GM18502 (cell line): ENCODE data around the gene FHL1.
A peak's percentile ranks its signal among the peaks of the same experiment; 100 is the strongest.

Source experiments
- ATAC-seq: cut with Tn5 transposase; IDR thresholded peaks from one replicate; pipeline ENCODE4 v1.9.1; 2021; ENCODE audit warnings: mild to moderate bottlenecking; ENCODE audit not compliant: unreplicated experiment, poor library complexity

The FHL1 gene

DNA sequence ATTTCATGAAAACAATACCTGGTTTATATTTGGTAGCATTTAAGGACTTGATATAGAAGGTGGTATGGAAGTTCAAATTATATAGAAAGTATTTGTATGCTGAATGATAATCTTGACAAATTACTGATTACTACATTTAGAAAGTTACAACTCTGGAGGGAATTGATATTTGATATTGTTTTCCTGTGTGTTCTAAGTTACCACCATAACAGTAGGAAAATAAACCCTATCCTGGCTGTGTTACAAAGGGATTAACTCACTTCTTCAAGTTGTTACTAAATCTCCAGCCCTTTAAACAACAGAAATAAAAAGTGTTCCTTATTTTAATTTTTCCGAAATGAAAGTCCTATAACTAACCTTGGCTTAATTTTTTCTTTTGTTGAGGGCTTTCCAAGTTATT, 36.6 kb downstream of the FHL1 start:
- no peak for ATAC-seq

DNA sequence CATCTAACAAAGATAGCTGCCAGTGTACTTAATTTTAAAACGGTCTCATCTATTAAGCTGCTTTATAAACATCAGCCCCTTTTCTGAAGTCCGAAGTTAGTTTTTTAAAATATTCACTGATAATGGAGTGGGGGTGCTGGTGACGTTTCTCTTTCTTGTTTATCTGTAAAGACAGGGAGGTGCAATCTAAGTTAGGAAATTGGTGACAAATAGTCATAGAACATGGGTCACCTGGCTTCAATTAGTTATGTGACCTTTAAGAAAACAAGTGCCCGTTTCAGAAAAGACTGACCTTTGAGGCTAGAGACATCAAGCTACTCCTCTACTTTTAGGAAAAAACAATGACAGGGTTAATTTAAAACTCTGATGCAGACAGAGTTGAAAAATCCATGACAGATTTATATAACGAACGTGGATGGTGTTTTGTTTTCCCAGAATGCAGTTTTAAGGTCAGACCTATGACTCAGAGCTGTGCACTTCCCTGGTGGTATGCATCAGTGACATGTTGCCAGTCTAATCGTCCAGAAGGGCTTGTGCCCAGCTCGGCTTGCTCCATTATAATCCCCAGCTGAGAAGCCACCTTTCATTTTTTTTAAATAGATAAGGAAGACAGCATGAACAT, 38.2 kb downstream of the FHL1 start:
- ATAC-seq = no peak

DNA sequence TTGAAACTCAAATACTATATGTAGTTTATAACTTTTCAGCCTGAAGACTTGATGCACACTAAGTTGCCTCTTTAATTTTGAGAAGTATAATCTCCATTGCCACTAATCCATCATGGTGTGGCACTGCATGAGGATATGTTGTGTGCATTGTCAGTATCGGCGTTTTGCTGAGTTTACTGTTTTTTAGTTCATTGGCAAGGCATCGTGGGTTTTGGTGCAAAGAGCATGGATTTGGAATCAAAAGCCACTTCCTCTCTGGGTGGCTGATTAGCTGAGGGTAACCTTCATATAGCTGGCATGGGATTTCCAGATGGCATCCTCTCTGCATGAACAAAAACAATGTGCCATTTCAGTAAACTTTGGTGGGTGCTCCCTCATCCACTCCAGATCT, 38.7 kb downstream of the FHL1 start:
- no peak for ATAC-seq

DNA sequence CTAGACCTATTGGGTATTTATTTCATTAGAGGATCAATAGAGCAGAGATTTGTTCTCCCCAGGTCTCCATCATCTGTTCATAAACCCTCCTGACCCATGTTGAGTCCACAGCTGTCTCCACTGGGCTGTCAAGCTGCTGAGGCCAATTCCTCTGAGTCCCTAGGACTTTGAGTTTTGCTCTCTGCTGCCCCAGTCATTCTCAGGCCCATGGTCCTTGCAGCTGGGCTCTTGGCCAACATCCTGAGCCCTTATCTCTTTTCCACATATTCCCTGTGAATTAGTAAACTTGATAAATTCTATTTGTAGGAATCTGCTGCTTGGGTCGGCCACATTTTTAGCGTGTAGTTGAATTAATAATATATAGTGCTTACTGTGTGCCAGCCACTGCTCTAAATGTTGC, 41.9 kb downstream of the FHL1 start:
- no peak for ATAC-seq

DNA sequence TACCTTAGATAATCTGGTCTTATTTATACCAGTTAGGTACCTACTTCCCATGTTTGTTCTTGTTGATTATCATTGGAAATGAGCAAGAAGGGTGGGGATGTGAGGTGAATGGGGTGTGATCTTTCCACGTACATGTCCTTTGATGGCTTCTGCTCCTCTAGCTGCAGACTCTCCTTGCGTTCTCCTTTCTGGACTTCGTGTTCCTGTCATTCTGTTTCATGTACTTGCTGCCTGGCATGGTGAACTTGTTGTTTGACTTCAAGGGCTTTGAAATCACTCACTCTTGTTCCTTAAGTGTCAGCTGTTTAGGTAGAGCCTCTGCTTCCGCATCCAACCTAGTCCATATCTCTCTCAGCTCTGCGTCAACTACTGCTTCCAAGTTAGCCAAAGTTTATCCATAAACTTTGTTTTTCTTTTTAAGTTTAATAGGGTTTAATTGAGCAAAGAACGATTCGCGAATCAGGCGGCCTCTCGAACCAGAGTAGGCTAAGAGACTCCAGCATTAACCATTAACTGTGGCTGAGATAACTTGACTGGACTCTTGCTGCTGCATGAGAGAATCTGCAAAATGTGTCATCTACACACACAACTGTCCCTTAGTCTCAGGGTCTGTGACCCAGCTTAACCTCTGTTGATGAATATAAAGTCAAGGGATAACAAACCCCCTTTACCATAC, 42.8 kb downstream of the FHL1 start:
- ATAC-seq = no peak

DNA sequence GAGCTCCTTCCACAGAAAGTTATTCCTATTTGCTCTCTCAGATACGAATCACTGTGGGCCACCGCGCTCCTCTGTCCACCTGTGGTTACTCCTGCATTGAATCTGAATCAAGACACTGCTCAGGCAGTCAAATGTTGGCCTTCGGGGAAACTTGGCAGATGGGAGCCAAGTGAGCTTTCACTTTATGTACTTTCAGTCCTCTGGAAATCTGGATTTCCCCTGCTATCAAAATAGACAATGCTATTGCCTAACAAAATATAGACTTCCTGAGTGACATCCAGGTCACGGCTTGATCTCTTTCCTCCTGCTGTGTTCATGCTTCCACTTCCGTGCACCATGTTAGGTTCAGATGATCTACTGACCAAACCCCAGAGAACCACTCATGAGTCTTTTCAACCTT, 43.8 kb downstream of the FHL1 start:
- ATAC-seq = no peak

DNA sequence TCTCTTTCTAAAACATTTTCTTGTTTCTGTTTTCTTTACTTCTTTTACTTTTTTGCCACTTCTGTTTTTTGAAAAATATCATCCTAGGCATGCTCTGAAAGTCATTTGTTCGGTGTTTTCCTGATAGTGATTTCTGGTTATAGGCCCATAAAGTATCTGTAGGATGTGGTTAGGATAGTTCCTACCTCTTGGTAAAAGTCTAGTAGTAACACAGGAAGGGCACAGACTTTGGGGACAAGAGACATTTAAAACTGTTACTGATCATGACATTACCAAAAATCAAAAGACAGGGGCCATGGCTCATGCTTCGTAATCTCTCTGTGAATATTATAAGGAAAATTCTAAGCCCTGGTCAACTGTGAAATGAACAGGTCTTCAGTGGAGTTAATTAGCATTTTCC, 44.8 kb downstream of the FHL1 start:
- ATAC-seq = no peak

DNA sequence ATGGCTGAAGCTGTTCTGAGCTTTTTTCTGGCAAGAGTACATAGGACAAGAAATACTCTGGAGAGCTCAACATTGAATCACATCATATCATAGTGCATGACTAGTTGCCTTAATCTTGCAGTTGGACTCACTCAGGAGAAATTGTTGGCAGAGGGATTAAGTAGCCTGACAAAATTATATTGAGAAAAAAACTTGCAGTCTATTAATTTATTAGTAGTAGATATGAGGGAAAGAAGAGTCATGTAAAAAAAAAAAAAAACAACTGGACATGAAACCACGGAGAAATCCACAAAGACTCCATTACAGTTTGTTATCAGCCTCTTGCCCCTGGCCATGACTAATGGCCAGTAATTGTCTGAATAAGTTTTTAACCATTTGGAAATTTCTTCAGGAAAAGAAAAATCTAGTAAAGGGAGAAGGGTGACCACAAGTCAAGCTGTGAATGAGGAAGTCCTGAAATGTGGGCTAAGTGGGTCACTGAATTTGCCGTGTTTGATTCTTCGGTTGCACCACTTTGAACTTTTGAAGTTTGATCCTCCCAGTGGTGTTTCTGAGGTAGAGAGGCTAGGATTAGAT, 45.6 kb downstream of the FHL1 start:
- no peak for ATAC-seq

DNA sequence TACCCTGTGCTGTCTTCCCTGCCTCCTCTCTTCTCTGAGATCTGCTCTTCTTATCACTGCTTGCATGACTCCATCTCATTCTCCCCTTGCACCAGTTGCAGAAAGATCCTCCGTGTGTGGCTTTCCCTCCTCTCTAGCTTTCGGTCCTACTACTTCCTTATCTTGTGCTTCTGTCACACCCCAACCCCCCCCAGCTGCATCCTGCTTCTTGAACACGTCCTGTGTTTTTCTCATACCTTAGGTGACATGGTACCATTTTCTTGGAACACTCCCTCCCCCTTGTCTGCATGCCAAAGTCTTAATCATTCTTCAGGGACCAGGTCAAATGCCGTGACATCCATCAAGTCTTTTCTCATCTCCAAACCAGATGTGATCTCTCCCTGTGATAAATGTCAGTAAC, 46.4 kb downstream of the FHL1 start:
- ATAC-seq = no peak

DNA sequence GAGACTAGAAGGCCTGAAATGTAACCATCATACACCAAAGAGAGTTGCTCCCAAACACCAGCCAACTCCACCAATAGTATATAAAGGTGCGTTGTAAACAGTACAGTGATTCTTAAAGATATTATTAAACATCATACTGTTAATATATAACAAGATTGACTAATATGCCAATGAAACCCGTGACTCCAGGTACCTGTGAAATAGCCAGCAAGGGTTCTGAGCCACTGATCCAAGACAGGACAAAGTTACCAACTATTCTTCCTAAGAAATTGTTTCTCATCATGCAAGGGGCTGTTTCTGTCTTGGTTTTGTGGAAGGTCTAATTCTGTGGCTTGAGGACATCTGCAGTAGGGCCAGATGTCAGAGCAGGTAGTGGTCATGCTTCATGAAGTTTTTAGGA, 47.2 kb downstream of the FHL1 start:
- ATAC-seq = no peak

DNA sequence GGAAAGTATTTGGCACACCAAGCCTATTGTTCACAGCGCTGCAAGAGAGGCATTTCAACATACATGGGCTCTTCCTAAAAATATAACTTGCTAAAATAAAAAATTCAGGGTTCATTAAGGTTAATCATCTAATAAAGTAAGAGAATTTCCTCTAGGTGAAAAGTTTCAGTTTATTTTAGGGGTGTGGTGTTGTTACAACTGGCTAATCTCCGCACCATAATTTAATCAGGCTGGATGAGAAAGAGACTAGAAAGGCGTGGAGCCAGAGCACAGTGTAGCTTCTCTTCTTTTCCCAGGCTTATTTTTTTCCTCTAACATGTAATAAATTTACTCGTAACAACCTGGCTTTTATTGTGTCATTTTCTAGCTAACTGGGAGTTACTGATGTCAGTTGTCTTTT, 47.9 kb downstream of the FHL1 start:
- ATAC-seq = no peak

DNA sequence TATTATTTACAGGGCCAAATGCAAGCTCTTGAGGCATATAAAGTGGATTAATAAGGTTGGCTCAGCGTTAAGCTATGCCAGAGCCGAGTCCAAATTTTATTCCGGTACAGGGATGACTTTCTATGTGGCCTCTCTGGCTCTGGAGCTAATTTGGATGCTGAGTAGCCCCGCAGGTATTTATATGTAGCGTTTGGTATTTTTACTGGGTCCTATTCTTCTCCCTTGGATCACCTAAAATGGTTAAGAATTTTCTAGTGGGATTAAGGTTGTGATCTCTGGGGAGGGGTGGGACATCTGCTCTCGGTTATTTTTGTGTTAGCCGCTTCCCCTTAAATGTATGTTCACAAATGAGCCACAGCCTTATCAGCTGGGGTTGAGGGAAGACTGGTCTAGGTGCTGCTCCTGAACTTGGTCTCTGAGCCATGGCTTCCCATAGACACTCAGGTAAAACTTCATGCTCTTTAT, 49.4 kb downstream of the FHL1 start:
- ATAC-seq = no peak

DNA sequence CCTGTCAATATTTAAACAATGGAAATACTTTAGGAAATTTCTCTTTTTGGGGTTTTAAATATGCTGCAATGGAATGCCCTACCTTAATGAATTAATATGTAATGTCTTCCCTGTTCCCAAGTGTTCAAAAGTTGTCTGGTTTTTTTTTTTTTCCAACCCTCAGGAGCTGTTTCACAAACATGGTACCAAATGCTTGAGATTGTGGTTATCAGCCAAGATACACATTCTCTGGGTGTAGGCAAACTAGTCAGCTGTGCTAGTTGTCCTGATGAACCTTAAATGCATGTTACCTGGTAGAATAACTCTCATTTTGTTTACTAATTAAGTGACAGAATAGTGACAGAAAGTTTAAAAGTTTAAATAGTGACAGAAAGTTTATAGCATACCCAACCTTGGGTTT, 50.7 kb downstream of the FHL1 start:
- no peak for ATAC-seq

DNA sequence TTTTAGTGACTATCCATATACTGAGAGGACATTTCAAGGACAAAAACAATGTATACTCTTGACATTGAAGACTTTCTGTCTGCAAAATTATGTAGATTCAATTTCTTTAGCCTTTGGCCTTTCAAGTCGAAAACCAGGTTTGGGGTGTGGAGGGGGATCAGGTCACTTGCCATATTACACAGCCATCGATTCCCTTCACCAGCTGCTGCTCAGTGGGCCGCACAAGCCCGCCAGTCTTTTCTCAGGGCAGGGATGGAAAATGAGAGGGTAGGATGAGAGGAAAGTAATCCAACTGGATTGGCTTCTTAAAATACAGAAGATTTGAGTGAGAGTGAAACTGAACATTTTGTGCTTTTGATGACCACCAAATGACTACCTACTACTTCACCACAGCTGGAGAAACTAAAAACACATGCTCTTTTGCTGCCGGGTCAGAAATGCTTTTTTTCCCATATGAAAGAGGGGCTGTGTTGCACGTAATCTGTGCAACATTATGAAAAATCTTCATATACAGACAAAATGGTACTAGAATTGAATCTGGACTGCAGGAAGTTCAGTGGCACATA, 51.4 kb downstream of the FHL1 start:
- no peak for ATAC-seq

DNA sequence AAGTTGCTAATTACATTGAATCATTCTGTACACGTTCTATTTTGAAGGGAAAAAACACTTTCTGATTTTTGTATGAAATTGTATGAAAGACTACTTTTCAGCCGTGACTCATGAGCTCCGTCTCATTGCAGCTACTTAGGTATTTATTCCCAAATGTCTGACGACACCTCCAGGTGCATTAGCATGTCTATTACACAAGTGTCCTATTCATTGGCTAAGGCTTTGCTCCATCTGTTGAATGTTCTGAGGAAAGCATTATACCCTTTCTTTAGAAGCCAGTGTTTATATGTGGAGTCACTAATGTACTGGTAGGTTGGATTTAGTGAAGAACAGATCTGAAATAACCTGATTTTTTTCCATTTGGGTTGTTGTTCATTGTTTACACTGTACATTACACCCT, 52.0 kb downstream of the FHL1 start:
- ATAC-seq = no peak

DNA sequence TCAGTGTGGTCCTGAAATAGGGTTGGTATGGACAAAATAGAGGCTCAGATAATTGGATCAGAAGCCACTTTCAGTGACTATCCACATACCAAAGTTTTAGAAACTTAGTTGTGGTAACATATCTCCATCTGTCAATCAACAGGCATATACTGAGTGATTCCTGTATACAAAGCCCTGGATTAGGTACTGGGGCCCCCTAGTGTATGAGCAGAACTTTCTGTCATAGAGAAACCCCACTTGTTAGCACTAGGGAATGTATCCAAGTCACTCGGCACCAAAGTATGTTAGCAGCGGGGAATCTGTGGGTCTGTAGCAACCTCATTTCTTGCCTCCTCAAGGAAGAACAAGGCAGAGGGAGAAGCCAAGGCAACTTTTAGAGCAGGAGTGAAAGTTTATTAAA, 53.1 kb downstream of the FHL1 start:
- ATAC-seq = peak; percentile 50

DNA sequence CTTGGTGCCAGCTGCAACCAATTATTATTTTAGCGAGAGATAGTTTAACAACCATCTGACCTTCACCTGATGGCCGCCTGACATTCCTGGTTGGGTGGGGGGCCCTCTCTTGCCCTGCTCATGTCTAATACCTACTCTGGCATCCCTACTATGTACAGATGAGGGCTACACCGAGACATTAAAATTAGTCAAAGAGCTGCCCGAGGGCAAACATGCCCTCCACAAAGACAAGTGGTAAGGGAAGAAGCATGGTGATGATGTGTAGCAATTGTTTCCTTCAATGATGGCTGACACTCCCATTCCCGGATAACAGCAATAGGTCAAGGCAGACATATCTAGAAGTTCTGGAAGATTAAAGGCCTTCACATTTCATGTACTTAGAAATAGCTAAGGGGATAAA, 54.3 kb downstream of the FHL1 start:
- ATAC-seq = no peak

DNA sequence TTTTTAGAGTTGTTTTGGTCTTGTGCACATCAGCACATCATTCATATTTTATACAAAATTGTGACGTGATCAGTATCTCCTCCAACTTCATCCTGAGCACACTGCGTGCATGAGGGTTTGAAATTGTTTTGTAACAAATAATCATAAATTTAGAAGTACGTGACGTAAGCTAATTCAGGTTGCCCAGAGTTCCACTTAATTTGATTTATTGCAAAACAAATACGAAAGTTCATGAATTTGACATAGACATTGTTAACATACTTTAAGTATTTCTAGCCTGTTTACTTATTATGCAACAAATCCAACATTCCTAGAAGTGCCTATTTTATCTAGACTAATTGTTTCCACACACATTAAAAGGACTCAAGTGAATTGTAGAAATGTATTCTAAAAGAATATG, 55.6 kb downstream of the FHL1 start:
- ATAC-seq = no peak

DNA sequence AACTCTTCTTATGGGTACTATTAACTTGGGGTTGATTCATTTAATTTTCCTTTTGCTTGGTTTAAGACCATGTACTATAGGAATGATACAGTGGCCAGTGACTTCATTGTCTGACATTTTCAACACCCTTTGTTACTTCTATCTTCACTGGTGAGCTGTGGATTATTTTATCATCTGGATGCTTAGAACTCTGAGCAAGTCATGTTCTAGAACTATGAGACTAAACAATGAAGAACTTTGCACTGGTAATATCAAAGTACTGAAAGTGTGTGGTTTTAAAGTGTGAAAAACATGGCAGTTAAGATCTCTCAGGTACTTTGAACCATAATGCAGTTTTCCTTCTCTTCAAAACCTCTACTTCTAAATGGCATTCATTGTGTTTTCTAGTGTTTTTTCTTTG, 56.1 kb downstream of the FHL1 start:
- no peak for ATAC-seq

DNA sequence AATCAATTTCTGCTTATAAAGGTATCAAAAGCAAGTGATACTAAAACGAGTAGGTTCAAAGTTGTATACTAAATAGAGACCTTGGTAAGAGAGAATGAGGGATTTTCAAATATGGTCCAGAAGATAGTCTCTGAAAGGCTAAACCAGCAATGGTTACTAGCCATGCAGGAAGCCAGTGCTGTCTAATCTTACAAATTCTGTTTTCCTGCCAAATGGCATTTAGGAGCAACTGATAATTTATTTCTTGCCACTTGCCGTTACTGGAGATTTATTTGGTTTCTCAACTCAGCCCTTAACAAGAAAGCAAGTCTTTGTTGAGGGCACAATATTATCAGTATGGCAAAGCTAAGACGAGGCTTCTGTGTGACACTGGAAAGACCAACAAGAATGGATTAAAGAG, 56.6 kb downstream of the FHL1 start:
- no peak for ATAC-seq

DNA sequence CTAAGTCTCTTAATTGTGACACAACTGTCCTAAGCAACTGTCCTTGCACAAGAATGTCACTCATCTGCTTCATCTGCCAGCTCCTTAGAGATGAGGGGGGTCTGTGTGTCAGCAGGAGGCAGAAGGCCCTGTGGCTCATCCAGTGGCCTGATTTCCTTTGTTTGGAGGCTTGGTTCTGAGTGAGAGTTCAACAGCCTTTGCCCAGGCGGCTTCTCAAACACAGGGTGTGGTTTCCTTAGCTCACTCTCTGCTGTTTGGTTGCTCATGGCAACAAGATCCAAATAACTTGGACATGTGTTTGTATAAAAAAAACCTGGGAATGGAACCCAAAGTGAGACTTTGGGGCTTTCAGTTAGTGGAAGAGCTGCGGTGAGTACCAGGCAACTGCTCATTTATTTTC, 57.2 kb downstream of the FHL1 start:
- ATAC-seq = no peak

DNA sequence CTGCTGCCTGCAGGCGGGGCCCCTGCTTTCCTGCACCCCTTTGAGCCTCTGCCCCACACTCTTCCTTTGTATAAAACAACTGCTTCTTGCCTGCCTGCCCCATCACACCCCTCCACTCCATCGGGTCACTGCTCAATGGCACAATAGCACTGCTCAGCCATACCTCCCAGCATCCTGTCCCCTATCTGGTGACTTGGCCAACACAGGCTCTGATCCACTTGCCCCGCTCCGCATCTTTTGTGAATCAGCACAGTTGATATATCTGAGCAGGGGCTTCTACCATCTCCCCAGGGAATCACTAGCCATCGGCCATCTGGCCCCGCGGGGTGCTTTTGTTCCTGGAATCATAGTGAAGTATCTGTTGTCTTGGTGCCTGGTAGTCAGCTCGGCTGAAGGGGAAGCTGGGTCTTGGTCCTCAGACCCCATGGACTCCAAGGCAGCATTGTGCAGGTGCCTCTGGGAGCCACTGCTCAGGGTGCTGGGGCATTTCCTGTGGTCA, 58.6 kb downstream of the FHL1 start:
- ATAC-seq = no peak
